GM19193 (cell line): ENCODE results near the gene HSPB1.

Experiments used
- POLR2A ChIP-seq: IDR thresholded peaks from 4 replicates; pipeline ENCODE4 v1.6.1; 2011; ENCODE audit not compliant: insufficient read depth, insufficient read length; ENCODE audit errors: extremely low read depth

HSPB1 gene

DNA sequence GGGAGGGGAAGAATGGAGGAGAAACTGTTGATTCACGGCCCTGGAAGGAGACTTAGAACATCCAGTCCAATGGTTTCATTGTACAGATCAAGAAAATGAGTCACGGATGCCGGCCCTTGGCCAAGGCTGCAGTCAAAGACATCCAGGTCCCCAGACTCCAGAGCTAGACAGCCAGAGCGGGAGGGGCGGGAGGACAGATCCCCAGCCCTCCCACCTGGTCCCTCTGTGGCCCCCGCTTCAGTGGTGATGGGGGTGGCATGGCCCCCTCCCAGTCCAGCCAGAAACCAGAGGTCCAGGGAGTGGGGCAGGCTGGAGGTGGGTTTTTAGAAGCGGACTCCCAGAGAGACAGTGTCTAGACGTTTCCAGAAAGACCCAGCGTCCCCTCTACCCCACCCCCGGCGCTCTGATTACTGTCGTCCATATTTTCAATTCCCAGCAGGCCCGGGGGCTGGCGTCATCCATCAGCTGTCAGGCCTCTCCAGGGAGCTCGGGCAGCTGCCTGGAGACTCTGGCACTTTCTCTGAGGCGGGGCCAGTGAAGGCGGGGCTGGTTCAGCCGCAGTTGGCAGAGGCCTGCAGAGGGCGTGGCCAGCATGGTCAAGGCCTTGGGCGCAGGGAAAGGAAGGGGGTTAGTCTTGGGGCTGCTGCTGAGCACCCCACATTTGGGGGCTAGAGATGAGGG, 8.0 kb upstream of the HSPB1 start:
- TF ChIP-seq POLR2A, result no peak

DNA sequence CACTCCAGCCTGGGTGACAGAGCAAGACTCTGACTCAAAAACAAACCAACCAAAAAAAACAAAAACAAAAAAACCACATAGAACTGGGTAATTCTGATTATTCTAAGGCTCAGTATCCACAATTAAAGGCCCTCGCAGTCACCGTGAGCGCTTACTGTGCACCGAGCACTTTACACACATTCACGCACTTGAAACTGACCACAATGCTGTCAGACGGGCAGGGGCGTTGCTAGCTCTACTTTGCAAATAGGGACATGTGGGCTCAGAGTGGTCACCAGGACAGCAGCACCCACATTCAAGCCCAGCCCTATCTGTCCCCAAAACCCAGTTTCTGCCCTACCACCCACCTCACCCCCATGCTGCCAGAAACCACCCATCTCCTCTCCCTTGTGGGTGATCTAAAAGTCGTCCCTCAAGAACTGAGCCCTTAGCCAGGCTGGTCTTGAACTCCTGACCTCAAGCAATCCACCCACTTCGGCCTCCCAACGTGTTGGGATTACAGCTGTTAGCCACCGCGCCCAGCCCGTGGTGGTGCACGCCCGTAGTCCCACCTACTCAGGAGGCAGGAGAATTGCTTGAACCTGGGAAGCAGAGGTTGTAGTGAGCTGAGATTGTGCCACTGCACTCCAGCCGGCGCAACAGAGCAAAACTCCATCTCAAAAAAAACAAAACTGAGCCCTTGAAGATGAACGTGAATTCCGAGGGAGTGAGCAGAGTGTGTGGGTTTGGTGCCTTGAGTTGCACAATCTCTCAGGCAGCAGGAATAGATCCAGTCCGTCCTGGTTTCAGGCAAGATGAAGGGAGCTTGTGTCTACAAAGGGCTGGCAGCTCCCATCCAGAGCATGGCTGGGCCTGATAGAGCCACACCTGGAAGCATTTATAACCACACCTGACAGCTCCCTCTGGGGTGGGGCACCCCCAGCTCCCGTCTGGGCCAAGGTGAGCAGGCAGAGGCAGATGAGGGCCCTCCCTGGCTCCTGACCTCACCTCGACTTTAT, 5.4 kb upstream of the HSPB1 start:
- no peak for TF ChIP-seq POLR2A

DNA sequence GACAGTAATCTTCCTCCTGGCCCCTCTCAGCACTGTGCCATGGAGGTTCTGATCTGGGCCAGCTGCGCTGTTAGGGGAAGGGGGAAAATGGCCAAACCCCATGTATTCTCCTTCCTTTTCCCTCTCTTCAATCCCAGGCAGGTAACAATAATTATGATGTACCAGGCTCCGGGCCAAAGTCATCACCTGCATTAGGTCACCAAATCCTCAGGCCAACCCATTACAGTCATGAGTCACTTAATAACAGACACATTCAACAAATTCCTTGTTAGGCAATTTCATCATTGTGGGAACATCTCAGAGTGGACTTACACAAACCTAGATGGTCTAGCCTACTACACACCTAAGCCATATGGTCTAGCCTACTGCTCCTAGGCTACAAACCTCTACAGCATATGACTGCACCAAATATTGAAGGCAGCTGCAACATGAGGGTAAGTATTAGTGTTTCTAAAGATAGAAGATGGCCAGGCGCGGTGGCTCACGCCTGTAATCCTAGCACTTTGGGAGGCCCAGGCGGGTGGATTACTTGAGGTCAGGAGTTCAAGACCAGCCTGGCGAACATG, 2.2 kb upstream of the HSPB1 start:
- no peak for TF ChIP-seq POLR2A

DNA sequence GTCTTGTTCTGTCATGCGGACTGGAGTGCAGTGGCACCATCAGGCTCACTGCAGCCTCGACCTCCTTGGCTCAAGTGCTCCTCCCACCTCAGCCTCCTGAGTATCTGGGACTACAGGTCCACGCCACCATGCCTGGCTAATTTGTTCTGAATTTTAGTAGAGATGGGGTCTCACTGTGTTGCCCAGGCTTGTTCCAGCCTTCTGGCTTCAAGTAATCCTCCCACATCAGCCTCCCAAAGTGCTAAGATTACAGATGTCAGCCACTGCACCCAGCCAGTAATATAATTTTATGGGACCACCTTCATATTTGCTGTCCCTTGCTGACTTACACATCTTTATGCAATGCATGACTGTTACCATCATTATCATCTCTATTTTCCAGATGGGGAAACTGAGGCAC, 1.5 kb upstream of the HSPB1 start:
- no peak for TF ChIP-seq POLR2A

- TF ChIP-seq POLR2A, result peak; percentile 30
Measured at GRCh38 chr7:76303202-76304147, 1.0 kb downstream of the HSPB1 start.

GRCh38 chr7:76304888-76305375, 2.5 kb downstream of the HSPB1 start:
- TF ChIP-seq POLR2A, result no peak

- no peak for TF ChIP-seq POLR2A
Measured at GRCh38 chr7:76310102-76310957, 7.9 kb downstream of the HSPB1 start.

DNA sequence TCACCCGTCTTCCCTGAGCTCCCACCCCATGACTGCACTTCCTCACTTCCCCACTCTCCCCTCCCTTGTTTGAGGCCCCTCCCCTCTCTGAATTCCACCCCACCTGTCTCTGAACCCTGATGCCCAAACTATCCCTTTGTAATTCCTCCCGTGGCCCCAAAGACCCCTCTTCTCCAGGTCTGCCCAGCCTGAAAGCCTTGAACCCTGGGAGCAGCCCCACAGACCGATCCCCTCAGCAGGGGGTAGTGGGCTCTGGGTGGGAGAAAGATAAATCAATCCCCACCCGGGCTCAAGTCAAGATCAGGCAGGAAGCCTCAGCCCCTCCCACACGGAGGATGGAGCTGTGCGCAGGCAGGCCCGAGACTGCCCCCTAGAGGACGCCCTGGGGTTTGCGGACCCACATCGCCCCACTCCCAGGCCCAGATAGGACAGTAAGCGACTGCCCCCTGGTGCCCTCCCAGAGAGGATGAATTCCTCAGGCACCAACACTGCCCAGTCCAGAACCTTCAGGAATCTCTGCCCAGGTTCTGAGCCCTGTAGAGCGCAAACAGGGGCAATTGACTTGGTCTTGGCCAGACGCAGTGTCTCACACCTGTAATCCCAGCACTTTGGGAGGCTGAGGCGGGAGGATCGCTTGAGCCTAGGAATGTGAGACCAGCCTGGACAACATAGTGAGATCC, 11.7 kb downstream of the HSPB1 start:
- TF ChIP-seq POLR2A, result no peak

DNA sequence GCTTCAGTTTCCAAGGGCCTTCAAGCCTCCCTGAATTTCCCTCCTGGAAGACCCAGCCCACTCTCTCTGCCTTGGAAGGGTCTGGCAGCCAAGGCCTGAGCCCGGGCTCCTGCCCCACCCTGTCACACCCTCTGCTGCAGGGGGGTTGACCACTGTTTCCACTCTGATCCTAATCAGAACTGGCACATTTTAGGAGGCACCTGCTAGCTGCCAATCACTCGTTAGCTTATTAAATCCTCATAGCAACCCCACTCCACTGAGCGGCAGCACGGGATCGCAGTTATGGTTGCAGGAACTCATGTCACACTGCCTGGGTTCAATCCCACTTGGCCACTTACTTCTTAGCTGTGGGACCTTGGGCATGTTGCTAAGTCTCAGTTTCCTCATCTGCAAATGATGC, 12.9 kb downstream of the HSPB1 start:
- TF ChIP-seq POLR2A, result no peak

GRCh38 chr7:76316984-76317781, 14.7 kb downstream of the HSPB1 start:
- no peak for TF ChIP-seq POLR2A

DNA sequence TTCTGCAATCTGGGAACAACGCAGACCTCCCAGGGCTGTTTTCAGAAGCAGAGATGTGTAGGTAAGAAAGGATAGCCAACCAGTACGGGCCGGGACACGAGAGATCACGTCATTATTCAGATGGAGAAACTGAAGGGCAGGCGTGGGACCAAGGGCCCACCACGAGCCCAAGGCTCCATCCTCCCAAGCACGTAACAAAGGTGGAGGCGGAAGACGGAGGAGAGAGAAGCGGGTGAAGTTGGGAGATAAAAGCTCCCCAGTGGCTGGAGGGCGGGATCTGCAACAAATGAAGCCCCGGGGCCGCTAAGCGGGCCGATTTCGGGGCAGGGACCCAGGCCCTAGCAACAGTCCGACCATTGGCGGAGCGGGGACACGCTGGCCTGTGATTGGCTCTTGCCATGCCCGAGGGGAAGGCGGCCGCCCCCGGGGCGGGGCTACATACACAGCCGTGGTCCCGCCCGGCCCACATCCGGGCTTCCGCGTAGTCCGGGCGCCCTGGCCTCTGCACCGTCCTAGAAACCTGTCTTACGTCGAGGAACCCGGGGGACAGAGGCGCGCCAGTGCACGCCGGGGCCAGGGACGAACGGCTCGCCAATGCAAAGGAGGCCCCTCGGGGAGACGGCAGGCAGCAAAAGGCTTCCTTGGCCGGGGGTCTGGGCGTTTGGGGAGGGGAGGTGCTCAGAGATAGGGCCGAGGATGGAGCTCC, 15.5 kb downstream of the HSPB1 start:
- peak; percentile 84 for TF ChIP-seq POLR2A
